ENCODE data around the gene USP25. TPM values are rescaled to one million over a fixed set of nuclear protein-coding genes. Genes with fewer than 3 reads are reported as not detected.
A peak's percentile ranks its signal among the peaks of the same experiment; 100 is the strongest.

Gene USP25
- total and polyA plus RNA-seq, 4 donors = 14.6 to 148 (median 32.1) TPM

GRCh38 chr21:15754640-15755039 lies 24.9 kb downstream of the USP25 start:
- Histone ChIP-seq H3K36me3 (ENCODE audit: control insufficient read depth in 4 of 4, insufficient read depth in 4 of 4, low read length in 4 of 4) (no peaks in the 10 kb centered on the region), H3K27ac (ENCODE audit: low read depth in 1 of 2, low read length in 1 of 2) (no peak overlapping the region), H3K27me3 (ENCODE audit: control insufficient read depth in 3 of 3, insufficient read depth in 3 of 3, low read length in 2 of 3) (no peaks in the 10 kb centered on the region), H3K4me1 (ENCODE audit: control insufficient read depth in 5 of 5, insufficient read depth in 5 of 5, low read length in 5 of 5) (peaks cover 6 to 40% (median 13%) of the 10 kb centered on the region in 5 donors), H3K9me3 (ENCODE audit: control insufficient read depth in 4 of 4, insufficient read depth in 3 of 4, low read length in 3 of 4) (no peaks in the 10 kb centered on the region), H3K4me3 (no peak overlapping the region), H3K9ac (ENCODE audit: insufficient read depth in 1 of 2, low read length in 2 of 2) (no peak overlapping the region)
- WGBS, 2 donors = 18 to 35% methylated on average over 1 of the region's 1 CpG
- TF ChIP-seq CTCF (IDR thresholded peaks at IDR 0.05; ENCODE audit: control extremely low read depth, extremely low read depth) = no peak
- ATAC-seq (ENCODE audit: insufficient read depth, low FRiP score) = no peak
- DNase-seq = no peak

GRCh38 chr21:15755125-15755524 lies 25.3 kb downstream of the USP25 start:
- WGBS, 2 donors = 95 to 98% methylated on average over 3 of the region's 3 CpGs
- no peak overlapping the region for H3K27ac ChIP-seq (ENCODE audit: low read depth in 1 of 2, low read length in 1 of 2)

GRCh38 chr21:15759469-15759868 lies 29.7 kb downstream of the USP25 start:
- Histone ChIP-seq H3K9me3 (ENCODE audit: control insufficient read depth in 4 of 4, insufficient read depth in 3 of 4, low read length in 3 of 4) (no peaks in the 10 kb centered on the region), H3K36me3 (ENCODE audit: control insufficient read depth in 4 of 4, insufficient read depth in 4 of 4, low read length in 4 of 4) (peaks cover 0 to 3% (median 0%) of the 10 kb centered on the region in 4 donors), H3K27me3 (ENCODE audit: control insufficient read depth in 3 of 3, insufficient read depth in 3 of 3, low read length in 2 of 3) (no peaks in the 10 kb centered on the region), H3K4me3 (no peak overlapping the region), H3K27ac (ENCODE audit: low read depth in 1 of 2, low read length in 1 of 2) (no peak overlapping the region), H3K9ac (ENCODE audit: insufficient read depth in 1 of 2, low read length in 2 of 2) (no peak overlapping the region), H3K4me1 (ENCODE audit: control insufficient read depth in 5 of 5, insufficient read depth in 5 of 5, low read length in 5 of 5) (peaks cover 0 to 29% (median 3%) of the 10 kb centered on the region in 5 donors)
- 94 to 97% methylated on average over 2 of the region's 2 CpGs for WGBS, 2 donors
- no peak for ATAC-seq (ENCODE audit: insufficient read depth, low FRiP score)
- TF ChIP-seq CTCF (IDR thresholded peaks at IDR 0.05; ENCODE audit: control extremely low read depth, extremely low read depth) = no peak
- no peak for DNase-seq

More at GRCh38 chr21:15755125-15755524, 25.3 kb downstream of the USP25 start:
- ATAC-seq (ENCODE audit: insufficient read depth, low FRiP score) = no peak
- Histone ChIP-seq H3K4me1 (ENCODE audit: control insufficient read depth in 5 of 5, insufficient read depth in 5 of 5, low read length in 5 of 5) (peaks cover under 1 to 41% (median 10%) of the 10 kb centered on the region in 5 donors), H3K4me3 (no peak overlapping the region), H3K9me3 (ENCODE audit: control insufficient read depth in 4 of 4, insufficient read depth in 3 of 4, low read length in 3 of 4) (no peaks in the 10 kb centered on the region), H3K27me3 (ENCODE audit: control insufficient read depth in 3 of 3, insufficient read depth in 3 of 3, low read length in 2 of 3) (no peaks in the 10 kb centered on the region), H3K36me3 (ENCODE audit: control insufficient read depth in 4 of 4, insufficient read depth in 4 of 4, low read length in 4 of 4) (no peaks in the 10 kb centered on the region), H3K9ac (ENCODE audit: insufficient read depth in 1 of 2, low read length in 2 of 2) (no peak overlapping the region)
- no peak for TF ChIP-seq CTCF (IDR thresholded peaks at IDR 0.05; ENCODE audit: control extremely low read depth, extremely low read depth)
- no peak for DNase-seq

GRCh38 chr21:15761507-15762100 lies 31.8 kb downstream of the USP25 start:
- Histone ChIP-seq H3K4me3 (no peak overlapping the region), H3K27ac (ENCODE audit: low read depth in 1 of 2, low read length in 1 of 2) (no peak overlapping the region), H3K4me1 (ENCODE audit: control insufficient read depth in 5 of 5, insufficient read depth in 5 of 5, low read length in 5 of 5) (peaks cover 0 to 20% (median 3%) of the 10 kb centered on the region in 5 donors), H3K9ac (ENCODE audit: insufficient read depth in 1 of 2, low read length in 2 of 2) (no peak overlapping the region), H3K36me3 (ENCODE audit: control insufficient read depth in 4 of 4, insufficient read depth in 4 of 4, low read length in 4 of 4) (peaks cover 0 to 5% (median 0%) of the 10 kb centered on the region in 4 donors), H3K27me3 (ENCODE audit: control insufficient read depth in 3 of 3, insufficient read depth in 3 of 3, low read length in 2 of 3) (no peaks in the 10 kb centered on the region), H3K9me3 (ENCODE audit: control insufficient read depth in 4 of 4, insufficient read depth in 3 of 4, low read length in 3 of 4) (no peaks in the 10 kb centered on the region)
- 56 to 72% methylated on average over 7 of the region's 7 CpGs for WGBS, 2 donors
- peak in 1 of 3 donors; percentile 29 for DNase-seq
- ATAC-seq (ENCODE audit: insufficient read depth, low FRiP score) = no peak
- TF ChIP-seq CTCF (IDR thresholded peaks at IDR 0.05; ENCODE audit: control extremely low read depth, extremely low read depth) = no peak

Data from lung (tissue), 12 donors.